ENCODE measurements around the gene LMNTD1. TPM values are rescaled to one million over a fixed set of nuclear protein-coding genes. Genes with fewer than 3 reads are reported as not detected.

The LMNTD1 gene
- total RNA-seq, 2 donors from 2014 or later, result 36.9 to 54.7 TPM

GRCh38 chr12:25558586-25558985, 5.5 kb upstream of the LMNTD1 start:
- Histone ChIP-seq H3K27me3 (ENCODE audit: control insufficient read depth, insufficient read depth, low read length, poor library complexity, severe bottlenecking) (no peaks in the 10 kb centered on the region), H3K36me3 (ENCODE audit: control insufficient read depth, insufficient read depth, low read length) (no peaks in the 10 kb centered on the region), H3K4me1 (ENCODE audit: control insufficient read depth, insufficient read depth, low read length) (no peaks in the 10 kb centered on the region), H3K27ac (ENCODE audit: low read depth, low read length) (no peak overlapping the region), H3K9me3 (ENCODE audit: control insufficient read depth, low read length) (peaks cover 14% of the 10 kb centered on the region), H3K9ac (ENCODE audit: extremely low read depth, low read length, poor library complexity, severe bottlenecking) (no peak overlapping the region), H3K4me3 (ENCODE audit: low read length) (no peak overlapping the region)
- Mint-ChIP-seq H3K4me1 (no peaks in the 10 kb centered on the region), H3K9me3 (peaks cover 50% of the 10 kb centered on the region), H3K27me3 (ENCODE audit: insufficient read depth) (peaks cover 4% of the 10 kb centered on the region), H3K36me3 (ENCODE audit: low read depth) (peaks cover 33% of the 10 kb centered on the region), H3K4me3 (no peak overlapping the region), H3K27ac (no peak overlapping the region)
- TF ChIP-seq CTCF (conservative IDR thresholded peaks at IDR 0.05), result no peak
- DNase-seq, result no peak
- 93 to 100% methylated on average over 4 to 7 of the region's 7 CpGs for WGBS, 2 experiments (ENCODE audit: insufficient coverage in 1 of 2, insufficient read length in 1 of 2)

DNA sequence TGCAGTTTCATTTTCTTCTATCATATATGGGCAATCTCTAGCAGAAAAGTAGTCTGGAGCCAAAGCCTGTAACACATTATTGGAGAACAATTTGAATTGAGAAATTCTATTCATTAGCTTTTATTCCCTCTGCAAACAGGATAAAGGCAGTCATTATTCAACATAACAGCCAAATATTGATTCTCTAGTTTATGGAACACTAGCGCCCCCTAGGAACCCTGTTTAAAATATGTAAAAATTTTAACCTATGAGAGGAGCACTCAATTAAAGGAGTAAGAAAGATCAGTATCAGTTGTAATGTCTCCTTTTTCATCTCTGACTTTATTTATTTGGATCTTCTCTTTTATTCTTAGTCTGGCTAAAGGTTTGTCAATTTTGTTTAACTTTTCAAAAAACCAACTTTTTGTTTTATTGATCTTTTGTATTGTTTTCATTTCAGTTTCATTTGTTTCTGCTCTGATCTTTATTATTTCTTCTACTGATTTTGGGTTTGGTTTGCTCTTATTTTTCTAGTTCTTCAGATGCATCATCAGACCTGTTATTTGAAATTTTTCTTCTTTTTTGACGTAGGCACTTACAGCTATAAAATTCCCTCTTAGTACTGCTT, 4.8 kb upstream of the LMNTD1 start:
- peaks cover 44% of the 10 kb centered on the region for H3K9me3 Mint-ChIP-seq
- Histone ChIP-seq H3K9ac (ENCODE audit: extremely low read depth, low read length, poor library complexity, severe bottlenecking) (no peak overlapping the region), H3K27ac (ENCODE audit: low read depth, low read length) (no peak overlapping the region), H3K9me3 (ENCODE audit: control insufficient read depth, low read length) (peaks cover 7% of the 10 kb centered on the region), H3K4me3 (ENCODE audit: low read length) (no peak overlapping the region), H3K27me3 (ENCODE audit: control insufficient read depth, insufficient read depth, low read length, poor library complexity, severe bottlenecking) (no peaks in the 10 kb centered on the region), H3K4me1 (ENCODE audit: control insufficient read depth, insufficient read depth, low read length) (no peaks in the 10 kb centered on the region), H3K36me3 (ENCODE audit: control insufficient read depth, insufficient read depth, low read length) (peaks cover 6% of the 10 kb centered on the region)
- peak; percentile 94 for TF ChIP-seq CTCF (conservative IDR thresholded peaks at IDR 0.05)
- H3K4me3 Mint-ChIP-seq, result no peak overlapping the region
- 34% methylated on average over 2 of the region's 2 CpGs; no CpG with 5 or more reads in 1 of the 2 experiments for WGBS, 2 experiments (ENCODE audit: insufficient coverage in 1 of 2, insufficient read length in 1 of 2)
- peak; percentile 63 for DNase-seq
- peaks cover 4% of the 10 kb centered on the region for H3K27me3 Mint-ChIP-seq (ENCODE audit: insufficient read depth)
- no peaks in the 10 kb centered on the region for H3K4me1 Mint-ChIP-seq
- no peak overlapping the region for H3K27ac Mint-ChIP-seq
- H3K36me3 Mint-ChIP-seq (ENCODE audit: low read depth), result peaks cover 27% of the 10 kb centered on the region

DNA sequence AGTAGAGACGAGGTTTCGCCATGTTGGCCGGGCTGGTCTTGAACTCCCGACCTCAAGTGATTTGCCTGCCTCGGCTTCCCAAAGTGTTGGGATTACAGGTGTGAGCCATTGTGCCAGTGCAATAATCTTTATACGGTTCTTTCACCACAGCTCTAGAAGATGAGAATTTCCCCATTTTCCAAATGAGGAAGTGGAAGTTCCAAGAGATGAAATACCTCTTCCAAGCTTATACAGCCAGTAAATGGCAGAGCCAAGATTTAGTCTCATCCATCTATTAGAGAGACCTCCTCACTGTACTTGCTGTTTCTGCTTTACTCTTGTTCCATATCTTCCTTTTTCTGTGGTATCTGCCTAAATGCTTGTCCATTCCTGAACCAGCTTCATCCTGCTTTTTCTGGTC, 3.1 kb upstream of the LMNTD1 start:
- TF ChIP-seq CTCF (conservative IDR thresholded peaks at IDR 0.05), result no peak
- no peak overlapping the region for H3K27ac Mint-ChIP-seq
- Histone ChIP-seq H3K36me3 (ENCODE audit: control insufficient read depth, insufficient read depth, low read length) (peaks cover 10% of the 10 kb centered on the region), H3K9me3 (ENCODE audit: control insufficient read depth, low read length) (peaks cover 6% of the 10 kb centered on the region), H3K4me1 (ENCODE audit: control insufficient read depth, insufficient read depth, low read length) (no peaks in the 10 kb centered on the region), H3K9ac (ENCODE audit: extremely low read depth, low read length, poor library complexity, severe bottlenecking) (no peak overlapping the region), H3K27me3 (ENCODE audit: control insufficient read depth, insufficient read depth, low read length, poor library complexity, severe bottlenecking) (no peaks in the 10 kb centered on the region), H3K27ac (ENCODE audit: low read depth, low read length) (no peak overlapping the region), H3K4me3 (ENCODE audit: low read length) (no peak overlapping the region)
- no peak overlapping the region for H3K4me3 Mint-ChIP-seq
- peaks cover 28% of the 10 kb centered on the region for H3K9me3 Mint-ChIP-seq
- peaks cover 1% of the 10 kb centered on the region for H3K27me3 Mint-ChIP-seq (ENCODE audit: insufficient read depth)
- WGBS, 2 experiments (ENCODE audit: insufficient coverage in 1 of 2, insufficient read length in 1 of 2), result 96 to 97% methylated on average over 6 of the region's 6 CpGs
- no peaks in the 10 kb centered on the region for H3K4me1 Mint-ChIP-seq
- peaks cover 19% of the 10 kb centered on the region for H3K36me3 Mint-ChIP-seq (ENCODE audit: low read depth)
- DNase-seq, result no peak
